ENCODE data around the gene GPR152. TPM values are rescaled to one million over a fixed set of nuclear protein-coding genes. Genes with fewer than 3 reads are reported as not detected.

Gene GPR152
- total RNA-seq, 1 experiment from 2014 or later: not detected

DNA sequence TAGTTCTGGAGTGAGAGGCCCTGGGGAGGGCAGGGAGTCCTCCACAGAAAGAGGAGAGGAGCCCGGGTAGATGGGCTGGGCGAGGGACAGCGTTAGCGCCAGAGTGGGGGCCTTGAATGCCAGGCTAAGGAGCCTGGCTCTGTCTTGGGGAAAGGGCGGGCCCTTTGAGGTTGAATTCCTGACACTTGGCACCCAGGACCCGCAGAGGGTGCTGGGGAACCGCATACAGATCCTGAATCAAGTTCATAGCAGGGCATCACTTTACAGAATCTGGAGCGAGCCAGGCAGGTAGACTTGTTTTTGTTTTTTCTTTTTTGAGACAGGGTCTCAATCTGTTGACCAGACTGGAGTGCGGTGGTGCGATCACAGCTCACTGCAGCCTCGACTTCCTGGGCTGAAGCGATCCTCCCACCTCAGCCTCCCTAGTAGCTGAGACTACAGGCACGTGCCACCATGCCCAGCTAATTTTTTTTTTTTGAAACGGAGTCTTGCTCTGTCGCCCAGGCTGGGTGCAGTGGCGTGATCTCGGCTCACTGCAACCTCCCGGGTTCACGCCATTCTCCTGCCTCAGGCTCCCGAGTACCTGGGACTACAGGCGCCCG is 31.0 kb downstream of the GPR152 start:
- ChIA-PET CTCF (interaction anchor here (2.0 to 4.1 kb wide), 2 partner anchors 20 to 30 kb away, joined by 9 to 45 read pairs; partner anchors contain the start of genes PPP1CA and RAD9A), POLR2A (interaction anchor here (0.5 to 1.7 kb wide), 5 partner anchors 14 to 68 kb away, joined by 3 to 18 read pairs (median 3); partner anchors contain the start of genes AIP, POLD4 and PPP1CA)
- peak overlapping the region; percentile 68 for H3K27ac Mint-ChIP-seq (ENCODE audit: unreplicated experiment)
- DNase-seq: no peak
- no peaks in the 10 kb centered on the region for H3K9me3 Mint-ChIP-seq (ENCODE audit: unreplicated experiment)
- H3K9me3 ChIP-seq: no peaks in the 10 kb centered on the region
- peaks cover 13% of the 10 kb centered on the region for H3K4me1 ChIP-seq
- intact Hi-C loops (cut with micrococcal nuclease; ENCODE audit: unreplicated experiment): loop anchor here (1.0 to 2.0 kb wide), 4 partner anchors 9 to 47 kb away; partner anchors contain the start of gene TMEM134
- no peaks in the 10 kb centered on the region for H3K27me3 ChIP-seq (replicated peaks; ENCODE audit: control insufficient read depth, insufficient read depth, low read length)
- peak overlapping the region; percentile 71 for H3K4me3 Mint-ChIP-seq (ENCODE audit: unreplicated experiment)
- peak overlapping the region; percentile 18 for H3K4me3 ChIP-seq (ENCODE audit: low read depth, low read length)
- peaks cover 23% of the 10 kb centered on the region for H3K36me3 Mint-ChIP-seq (ENCODE audit: insufficient read depth, unreplicated experiment)
- TSS peak; percentile 68 for BruUV-seq (replicated peaks)
- no peaks in the 10 kb centered on the region for H3K36me3 ChIP-seq (ENCODE audit: control insufficient read depth, insufficient read depth, low read length)
- TF ChIP-seq, protein P1, sequence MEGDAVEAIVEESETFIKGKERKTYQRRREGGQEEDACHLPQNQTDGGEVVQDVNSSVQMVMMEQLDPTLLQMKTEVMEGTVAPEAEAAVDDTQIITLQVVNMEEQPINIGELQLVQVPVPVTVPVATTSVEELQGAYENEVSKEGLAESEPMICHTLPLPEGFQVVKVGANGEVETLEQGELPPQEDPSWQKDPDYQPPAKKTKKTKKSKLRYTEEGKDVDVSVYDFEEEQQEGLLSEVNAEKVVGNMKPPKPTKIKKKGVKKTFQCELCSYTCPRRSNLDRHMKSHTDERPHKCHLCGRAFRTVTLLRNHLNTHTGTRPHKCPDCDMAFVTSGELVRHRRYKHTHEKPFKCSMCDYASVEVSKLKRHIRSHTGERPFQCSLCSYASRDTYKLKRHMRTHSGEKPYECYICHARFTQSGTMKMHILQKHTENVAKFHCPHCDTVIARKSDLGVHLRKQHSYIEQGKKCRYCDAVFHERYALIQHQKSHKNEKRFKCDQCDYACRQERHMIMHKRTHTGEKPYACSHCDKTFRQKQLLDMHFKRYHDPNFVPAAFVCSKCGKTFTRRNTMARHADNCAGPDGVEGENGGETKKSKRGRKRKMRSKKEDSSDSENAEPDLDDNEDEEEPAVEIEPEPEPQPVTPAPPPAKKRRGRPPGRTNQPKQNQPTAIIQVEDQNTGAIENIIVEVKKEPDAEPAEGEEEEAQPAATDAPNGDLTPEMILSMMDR (IDR thresholded peaks at IDR 0.05; ENCODE audit: insufficient read depth in 1 of 2, low read depth in 1 of 2, low read length in 1 of 2, severe bottlenecking in 1 of 2, unreplicated experiment in 1 of 2): no peak
- H3K27me3 Mint-ChIP-seq (ENCODE audit: insufficient read depth, unreplicated experiment): no peaks in the 10 kb centered on the region
- H3K4me1 Mint-ChIP-seq (ENCODE audit: low read depth, unreplicated experiment): peaks cover 25% of the 10 kb centered on the region

DNA sequence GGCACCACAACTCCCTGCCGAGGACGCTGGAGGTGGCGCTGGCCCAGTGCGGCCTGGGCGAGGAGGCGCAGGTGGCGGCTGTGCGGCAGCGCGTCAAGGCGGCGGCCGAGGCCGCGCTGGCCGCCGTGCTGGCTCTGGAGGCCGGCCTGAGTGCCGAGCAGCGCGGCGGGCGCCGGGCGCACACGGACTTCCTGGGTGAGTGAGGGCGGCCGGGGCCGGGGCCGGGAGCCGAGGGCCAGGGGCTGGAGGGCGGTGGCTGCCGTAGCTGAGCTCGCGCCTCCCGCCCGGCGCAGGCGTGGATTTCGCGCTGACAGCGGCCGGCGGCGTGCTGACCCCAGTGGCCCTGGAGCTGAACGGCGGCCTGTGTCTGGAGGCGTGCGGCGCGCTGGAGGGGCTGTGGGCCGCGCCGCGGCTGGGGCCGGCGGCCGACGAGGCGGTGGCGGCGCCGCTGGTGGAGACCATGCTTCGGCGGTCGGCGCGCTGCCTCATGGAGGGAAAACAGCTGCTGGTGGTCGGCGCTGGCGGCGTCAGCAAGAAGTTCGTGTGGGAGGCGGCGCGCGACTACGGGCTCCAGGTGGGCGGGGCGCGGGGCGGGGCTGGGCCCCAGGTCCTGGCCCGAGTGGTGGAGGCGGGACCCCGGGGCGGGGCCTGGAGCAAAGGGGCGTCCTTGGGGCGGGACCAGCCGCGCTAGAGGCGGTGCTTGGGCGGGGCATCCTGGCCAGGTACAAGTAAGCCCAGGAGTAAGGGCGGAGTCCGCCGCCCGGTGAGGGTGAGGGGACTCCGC is 31.7 kb downstream of the GPR152 start:
- no TSS peak for BruUV-seq (replicated peaks)
- Mint-ChIP-seq H3K4me3 (ENCODE audit: unreplicated experiment) (peak overlapping the region; percentile 71), H3K27me3 (ENCODE audit: insufficient read depth, unreplicated experiment) (no peaks in the 10 kb centered on the region), H3K4me1 (ENCODE audit: low read depth, unreplicated experiment) (peaks cover 32% of the 10 kb centered on the region), H3K36me3 (ENCODE audit: insufficient read depth, unreplicated experiment) (peaks cover 27% of the 10 kb centered on the region), H3K9me3 (ENCODE audit: unreplicated experiment) (no peaks in the 10 kb centered on the region), H3K27ac (ENCODE audit: unreplicated experiment) (peak overlapping the region; percentile 68)
- Histone ChIP-seq H3K4me3 (ENCODE audit: low read depth, low read length) (peak overlapping the region; percentile 59), H3K4me1 (peaks cover 13% of the 10 kb centered on the region), H3K27me3 (replicated peaks; ENCODE audit: control insufficient read depth, insufficient read depth, low read length) (no peaks in the 10 kb centered on the region), H3K36me3 (ENCODE audit: control insufficient read depth, insufficient read depth, low read length) (no peaks in the 10 kb centered on the region), H3K9me3 (no peaks in the 10 kb centered on the region)
- intact Hi-C loops (cut with micrococcal nuclease; ENCODE audit: unreplicated experiment): loop anchor here (1.0 to 2.0 kb wide), 4 partner anchors 9 to 48 kb away; partner anchors contain the start of gene TMEM134
- CTCF ChIA-PET: interaction anchor here (0.5 to 4.1 kb wide), 8 partner anchors 14 to 82 kb away, joined by 3 to 45 read pairs (median 3); partner anchors contain the start of genes CORO1B, PPP1CA and RAD9A
- TF ChIP-seq, protein P1 (IDR thresholded peaks at IDR 0.05; ENCODE audit: insufficient read depth in 1 of 2, low read depth in 1 of 2, low read length in 1 of 2, severe bottlenecking in 1 of 2, unreplicated experiment in 1 of 2): no peak
- peak; percentile 99 to 100 for DNase-seq
- POLR2A ChIA-PET: interaction anchor here (0.5 to 1.7 kb wide), 9 partner anchors 14 to 72 kb away, joined by 3 to 18 read pairs (median 6); partner anchors contain the start of genes AIP, CORO1B, POLD4 and PPP1CA

DNA sequence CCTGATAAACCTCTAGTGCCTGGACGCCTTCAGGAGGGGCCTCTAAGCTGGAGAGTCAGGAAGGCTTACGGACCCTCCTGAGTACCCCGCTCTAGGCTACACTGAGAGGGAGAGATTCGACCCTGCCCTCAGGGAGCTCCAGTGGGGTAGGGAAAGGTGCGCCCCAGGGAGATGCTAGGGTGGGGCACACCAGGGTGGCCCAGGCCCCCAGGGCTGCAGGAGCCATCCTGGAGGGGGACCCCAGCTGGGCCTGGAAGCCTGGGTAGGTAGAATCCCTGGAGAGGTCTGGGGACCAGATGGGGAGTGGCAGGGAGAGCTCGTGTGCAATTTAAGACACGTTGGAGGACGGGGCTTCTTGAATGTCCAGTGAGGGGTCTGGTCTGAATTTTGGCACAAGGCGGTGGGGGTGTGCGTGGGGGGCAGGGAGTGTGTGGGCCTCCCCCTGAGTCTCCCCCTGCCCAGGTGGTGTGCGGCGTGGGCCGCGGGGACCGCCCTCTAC is 32.3 kb downstream of the GPR152 start:
- BruUV-seq (replicated peaks): TSS peak; percentile 39
- intact Hi-C loops (cut with micrococcal nuclease; ENCODE audit: unreplicated experiment): loop anchor here (2.0 kb wide), 1 partner anchor 49 kb away; the partner anchor contains the start of gene TMEM134
- TF ChIP-seq, protein P1 (IDR thresholded peaks at IDR 0.05; ENCODE audit: insufficient read depth in 1 of 2, low read depth in 1 of 2, low read length in 1 of 2, severe bottlenecking in 1 of 2, unreplicated experiment in 1 of 2): no peak
- Mint-ChIP-seq H3K36me3 (ENCODE audit: insufficient read depth, unreplicated experiment) (peaks cover 29% of the 10 kb centered on the region), H3K27ac (ENCODE audit: unreplicated experiment) (peak overlapping the region; percentile 68), H3K4me3 (ENCODE audit: unreplicated experiment) (peak overlapping the region; percentile 71), H3K27me3 (ENCODE audit: insufficient read depth, unreplicated experiment) (no peaks in the 10 kb centered on the region), H3K9me3 (ENCODE audit: unreplicated experiment) (no peaks in the 10 kb centered on the region), H3K4me1 (ENCODE audit: low read depth, unreplicated experiment) (peaks cover 33% of the 10 kb centered on the region)
- CTCF ChIA-PET: interaction anchor here (0.5 to 4.1 kb wide), 6 partner anchors 13 to 69 kb away, joined by 3 to 45 read pairs (median 4); partner anchors contain the start of genes CORO1B, PPP1CA and RAD9A
- no peaks in the 10 kb centered on the region for H3K36me3 ChIP-seq (ENCODE audit: control insufficient read depth, insufficient read depth, low read length)
- DNase-seq: no peak
- H3K27me3 ChIP-seq (replicated peaks; ENCODE audit: control insufficient read depth, insufficient read depth, low read length): no peaks in the 10 kb centered on the region
- H3K4me1 ChIP-seq: peaks cover 13% of the 10 kb centered on the region
- H3K9me3 ChIP-seq: no peaks in the 10 kb centered on the region
- POLR2A ChIA-PET: interaction anchor here (0.6 to 1.7 kb wide), 5 partner anchors 13 to 88 kb away, joined by 3 to 18 read pairs (median 6); partner anchors contain the start of genes CDK2AP2, CORO1B and PPP1CA
- peak overlapping the region; percentile 59 for H3K4me3 ChIP-seq (ENCODE audit: low read depth, low read length)

Data from Caco-2 (cell line).